GM19463 (cell line): Measurements from ENCODE around the gene PKNOX2.

Experiments
- ATAC-seq: cut with Tn5 transposase; IDR thresholded peaks from one replicate; pipeline ENCODE4 v1.9.1; 2021; ENCODE audit warnings: mild to moderate bottlenecking, moderate library complexity; ENCODE audit not compliant: unreplicated experiment

PKNOX2 gene

DNA sequence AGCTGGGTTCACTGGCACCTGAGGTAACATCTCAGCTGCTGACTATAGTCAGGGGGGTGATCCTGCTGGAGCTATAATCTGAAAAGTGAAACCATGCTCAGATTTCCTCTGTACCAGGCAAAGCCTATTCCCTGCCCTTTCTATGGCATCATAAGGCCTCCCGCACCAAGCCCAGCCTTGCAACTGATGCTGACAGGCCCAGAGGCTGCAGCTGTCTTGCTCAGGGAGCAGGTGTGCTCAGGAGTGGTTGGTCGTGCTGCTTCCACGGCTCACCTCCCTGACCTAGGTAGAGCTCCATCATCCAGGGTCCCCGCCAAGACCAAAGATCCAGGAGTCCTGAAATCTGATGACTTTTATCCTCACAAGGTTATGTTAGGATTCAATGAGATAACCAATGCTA lies 209.8 kb downstream of the PKNOX2 start:
- ATAC-seq = no peak

GRCh38 chr11:125375146-125375545 lies 210.6 kb downstream of the PKNOX2 start:
- ATAC-seq = no peak

DNA sequence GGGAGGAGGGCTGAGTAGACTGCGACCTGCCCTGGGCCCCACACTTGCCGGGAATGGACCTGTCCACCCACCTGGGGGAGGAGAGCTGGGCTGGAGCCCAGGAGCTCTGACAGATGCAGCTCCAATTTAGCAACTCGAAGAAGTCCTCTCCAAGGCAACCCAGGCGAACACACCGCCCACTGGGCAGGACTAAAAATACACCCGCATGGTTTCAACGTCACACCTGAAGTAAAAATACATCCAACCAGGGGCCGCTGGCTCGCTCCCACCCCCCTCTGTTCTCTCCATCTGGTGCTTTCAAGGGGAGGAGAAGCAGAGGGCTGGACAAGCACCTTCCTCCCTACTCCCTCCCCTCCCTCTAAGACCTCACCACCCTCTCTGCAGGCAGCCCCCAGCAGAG lies 211.6 kb downstream of the PKNOX2 start:
- ATAC-seq = no peak

DNA sequence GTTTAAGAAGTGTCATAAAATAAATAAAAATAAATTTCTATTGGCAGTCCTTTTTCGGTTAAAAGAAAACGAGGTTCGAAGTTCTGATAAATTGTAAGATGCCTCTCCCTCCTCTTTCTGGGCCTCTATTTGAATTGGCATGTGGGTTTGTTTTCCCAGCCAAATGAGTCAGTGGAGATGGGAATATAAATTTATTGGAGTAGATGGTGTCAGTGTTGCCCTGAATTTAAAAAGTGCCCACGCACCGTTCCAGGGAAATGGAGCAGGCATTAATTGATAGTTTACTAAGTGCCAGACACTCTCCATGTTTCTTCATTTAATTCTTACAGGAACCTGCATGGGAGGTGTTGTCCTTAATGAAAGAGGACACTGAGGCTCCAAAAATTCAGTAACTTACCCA lies 212.3 kb downstream of the PKNOX2 start:
- ATAC-seq = no peak

DNA sequence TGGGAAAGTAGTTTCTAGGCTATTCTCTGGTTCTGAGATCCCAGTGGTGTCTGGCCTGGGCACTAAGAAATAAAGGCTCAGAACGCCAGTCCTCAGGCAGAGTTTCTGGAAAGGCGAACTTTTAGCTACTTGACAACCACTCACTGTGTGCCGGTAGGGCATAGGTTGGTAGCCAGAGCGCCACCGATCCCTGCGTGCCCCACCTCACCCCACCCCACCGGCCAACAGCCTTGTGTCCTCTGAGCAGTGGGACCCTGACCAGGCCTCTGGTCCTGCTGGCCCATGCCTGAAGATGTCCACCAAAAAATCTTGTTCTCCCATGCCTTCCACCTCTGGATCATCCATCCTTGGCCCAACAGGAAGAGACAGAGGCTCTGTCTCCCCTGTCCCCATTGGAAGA lies 213.5 kb downstream of the PKNOX2 start:
- no peak for ATAC-seq

DNA sequence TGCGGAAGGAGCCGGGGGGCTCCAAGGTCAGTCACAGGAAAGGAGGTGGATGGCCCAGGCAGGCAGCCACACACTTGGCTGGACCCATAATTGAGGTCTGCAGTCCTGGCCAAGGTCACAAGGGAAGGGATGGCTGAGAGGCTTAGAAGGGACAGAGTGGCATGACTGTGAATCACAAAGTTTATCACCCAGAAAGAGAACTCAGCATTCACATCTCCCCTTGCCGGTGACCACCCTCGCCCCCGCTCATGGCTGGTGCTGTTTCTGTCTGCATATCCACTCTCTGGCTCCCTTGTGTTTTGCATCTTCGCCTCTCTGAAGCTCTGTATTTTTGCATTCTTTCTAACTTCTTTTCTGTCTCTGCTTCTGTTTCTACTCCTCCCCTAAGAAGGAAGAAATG lies 214.0 kb downstream of the PKNOX2 start:
- no peak for ATAC-seq

DNA sequence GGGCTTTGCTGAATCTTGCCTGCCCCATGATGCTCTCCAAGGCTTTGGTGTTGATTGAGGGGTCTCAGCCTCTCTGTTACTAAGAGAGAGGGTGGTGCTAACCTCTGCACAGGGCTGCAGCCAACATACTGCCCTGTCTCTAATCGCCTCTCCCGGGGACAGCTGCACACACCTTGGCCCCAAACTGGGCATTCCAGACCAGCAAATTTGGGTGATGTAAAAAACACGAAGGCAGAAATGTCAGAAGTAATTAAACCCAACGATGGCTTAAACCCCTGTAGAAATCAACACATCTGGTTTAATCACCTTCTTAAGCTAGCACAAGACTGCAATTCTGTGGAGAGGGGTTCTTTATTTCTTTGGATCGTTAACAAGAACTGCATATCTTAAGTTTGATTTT lies 215.0 kb downstream of the PKNOX2 start:
- no peak for ATAC-seq

- ATAC-seq = no peak
Measured at GRCh38 chr11:125379981-125380380, 215.4 kb downstream of the PKNOX2 start.

- no peak for ATAC-seq
Measured at GRCh38 chr11:125380756-125381445, 216.3 kb downstream of the PKNOX2 start.

GRCh38 chr11:125381499-125382044 lies 217.0 kb downstream of the PKNOX2 start:
- no peak for ATAC-seq

DNA sequence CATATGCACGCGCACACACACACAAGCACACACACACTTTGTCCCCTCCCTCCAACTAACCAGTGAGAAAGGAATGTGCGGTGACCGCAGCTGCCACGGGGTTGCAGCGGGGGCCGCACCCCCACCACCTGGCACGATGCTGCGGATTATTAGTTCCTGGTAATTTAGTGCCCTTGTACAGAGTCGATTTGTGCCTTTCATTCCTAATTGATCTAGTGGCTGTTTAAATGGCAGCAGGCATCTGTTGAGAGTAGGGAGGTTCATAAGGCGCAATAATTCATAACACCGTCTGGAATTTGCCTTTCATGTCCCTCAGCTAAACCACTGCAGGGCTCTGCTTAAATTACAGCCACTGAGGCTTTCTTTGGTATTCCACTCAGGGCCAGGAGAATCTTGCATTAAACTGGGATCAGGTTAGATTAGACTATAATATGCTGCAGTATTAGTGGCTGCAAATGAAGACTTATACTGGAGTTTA lies 217.8 kb downstream of the PKNOX2 start:
- no peak for ATAC-seq

- no peak for ATAC-seq
Measured at GRCh38 chr11:125382822-125383221, 218.3 kb downstream of the PKNOX2 start.

DNA sequence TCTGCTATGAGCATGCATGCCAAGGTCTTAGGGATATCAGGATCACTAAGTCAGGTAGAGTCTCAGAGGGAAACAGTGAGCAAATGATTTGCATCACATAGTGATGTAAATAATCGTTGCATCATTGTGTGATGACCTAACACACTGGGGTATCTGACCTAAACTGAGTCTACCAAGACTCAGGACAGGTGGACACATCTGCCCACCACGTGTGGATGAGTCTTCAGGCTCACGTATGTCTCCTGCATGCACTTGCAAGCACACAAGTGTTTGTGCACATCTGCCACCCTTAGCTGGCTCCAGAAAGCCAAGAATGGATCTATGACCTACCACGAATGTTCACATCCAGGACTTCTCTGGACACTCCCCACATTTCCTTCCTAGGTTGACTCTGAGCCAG lies 220.3 kb downstream of the PKNOX2 start:
- ATAC-seq = no peak

GRCh38 chr11:125387901-125388300 lies 223.3 kb downstream of the PKNOX2 start:
- no peak for ATAC-seq

DNA sequence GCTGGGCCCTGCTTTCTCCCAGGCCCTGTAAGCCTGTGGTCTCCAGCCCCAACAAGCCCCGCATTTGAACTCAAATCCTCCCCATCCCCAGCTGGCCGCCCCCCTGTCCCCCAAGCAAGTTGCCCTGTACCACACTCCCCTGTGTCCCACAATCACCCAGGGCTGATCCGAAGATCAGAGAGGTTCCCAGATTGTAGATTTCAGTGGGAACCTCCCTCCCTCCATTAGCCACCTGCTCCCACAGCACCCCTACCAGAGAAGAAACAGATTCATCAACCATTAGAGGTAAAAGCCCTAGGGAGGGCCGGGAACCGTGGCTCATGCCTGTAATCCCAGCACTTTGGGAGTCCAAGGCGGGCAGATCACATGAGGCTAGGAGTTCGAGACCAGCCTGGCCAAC lies 224.1 kb downstream of the PKNOX2 start:
- no peak for ATAC-seq

GRCh38 chr11:125389339-125390166 lies 225.0 kb downstream of the PKNOX2 start:
- ATAC-seq = no peak

- ATAC-seq = no peak
Measured at GRCh38 chr11:125390946-125391345, 226.4 kb downstream of the PKNOX2 start.

- ATAC-seq = no peak
Measured at GRCh38 chr11:125393331-125393730, 228.8 kb downstream of the PKNOX2 start.

GRCh38 chr11:125394296-125394695 lies 229.7 kb downstream of the PKNOX2 start:
- no peak for ATAC-seq

DNA sequence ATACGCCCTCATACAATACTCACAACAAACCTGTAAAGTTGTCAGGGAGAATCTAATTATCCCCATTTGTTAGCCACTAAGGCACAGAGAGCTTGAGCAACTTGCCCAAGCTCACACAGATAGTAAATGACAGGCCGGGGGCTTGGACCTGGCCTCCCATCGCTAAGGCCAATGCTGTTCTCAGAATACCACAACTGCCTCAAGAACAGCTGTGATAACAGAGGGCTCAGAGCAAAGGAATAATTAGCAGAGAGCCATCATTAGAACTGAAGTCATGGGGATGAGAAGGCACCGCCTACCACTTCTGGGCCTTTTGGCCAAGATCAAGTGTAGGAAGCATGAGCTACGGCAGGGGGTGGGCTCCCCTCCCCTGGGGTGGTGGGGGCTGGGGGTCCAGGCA lies 232.9 kb downstream of the PKNOX2 start:
- ATAC-seq = no peak

DNA sequence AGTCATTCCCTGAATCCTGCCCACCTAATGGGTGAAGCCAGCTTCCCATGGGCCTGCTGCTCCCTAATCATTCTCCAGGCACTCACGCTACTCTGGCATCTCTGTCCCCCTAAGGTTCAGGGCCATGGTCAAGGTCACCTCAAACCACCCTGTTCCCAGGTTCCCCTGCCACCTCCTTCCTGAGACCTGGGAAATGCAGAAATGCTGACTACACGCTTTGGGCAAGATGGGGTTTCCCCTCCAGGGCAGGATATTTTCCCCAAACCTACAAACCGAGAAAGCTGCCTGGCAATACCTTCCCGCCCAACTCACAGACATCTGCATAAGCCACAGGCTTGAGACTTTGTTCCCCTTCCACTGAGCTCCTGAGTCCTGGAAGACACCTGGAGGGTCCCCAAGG lies 233.9 kb downstream of the PKNOX2 start:
- ATAC-seq = no peak
